Activated B cell treated with CpG ODN at 0.5 μM for 24 hours (primary cell): ENCODE data around the gene WWP2. TPM values are rescaled to one million over a fixed set of nuclear protein-coding genes. Genes with fewer than 3 reads are reported as not detected.
"Not testable (repeated sequence)": the region's sequence is repeated elsewhere in the genome, so short reads cannot be mapped to it uniquely, and the experiment has no call there.

Experiments
- ATAC-seq: fragments of 200-7000 bp; cut with Tn5 transposase; one replicate; pipeline ENCODE4 v1.10.0; 2021; ENCODE audit warnings: low read depth, mild to moderate bottlenecking, moderate library complexity
- CTCF ChIA-PET: fragments of 350-600 bp; sonication (Branson Sonifier 250); formaldehyde crosslinking; loops from one replicate; lab custom pipeline; 2021; ENCODE audit warnings: antibody characterized with exemption; lab: Charles Lee
- POLR2A ChIA-PET: fragments of 350-600 bp; sonication (Branson Sonifier 250); formaldehyde crosslinking; loops from one replicate; lab custom pipeline; 2021; ENCODE audit warnings: antibody characterized with exemption; lab: Charles Lee
- DNase-seq: peaks from one replicate; pipeline ENCODE4 v3.0.0; 2022
- H3K27ac Mint-ChIP-seq: one replicate; pipeline ENCODE4 v1.8.0; 2020; ENCODE audit warnings: mixed read lengths
- H3K27me3 Mint-ChIP-seq: one replicate; pipeline ENCODE4 v1.8.0; 2021; ENCODE audit warnings: mixed read lengths
- H3K36me3 Mint-ChIP-seq: one replicate; pipeline ENCODE4 v1.8.0; 2021; ENCODE audit warnings: low read depth, mixed read lengths
- H3K4me1 Mint-ChIP-seq: one replicate; pipeline ENCODE4 v1.8.0; 2021; ENCODE audit warnings: mixed read lengths
- H3K4me3 Mint-ChIP-seq: one replicate; pipeline ENCODE4 v1.8.0; 2020; ENCODE audit warnings: mild to moderate bottlenecking, mixed read lengths
- H3K9me3 Mint-ChIP-seq: one replicate; pipeline ENCODE4 v1.8.0; 2020; ENCODE audit warnings: mixed read lengths
- CTCF ChIP-seq: fragments of 200-600 bp; IDR thresholded peaks from one replicate; pipeline ENCODE4 v1.8.0; 2022; ENCODE audit warnings: antibody characterized with exemption, mild to moderate bottlenecking
- intact Hi-C: fragments of 100-400 bp; cut with micrococcal nuclease; formaldehyde crosslinking; loops from one replicate; pipeline ENCODE4 v1.15.1; 2024
- total RNA-seq: library from RNA; stranded (reverse); gene quantifications from 2 replicates; pipeline ENCODE4 v1.2.3, GENCODE V29; 2022

WWP2 gene
- total RNA-seq, 1 donor from 2014 or later = 80.8 TPM

GRCh38 chr16:69940676-69941075 lies 178.5 kb downstream of the WWP2 start:
- Mint-ChIP-seq H3K9me3 (no peaks in the 10 kb centered on the region), H3K27me3 (no peaks in the 10 kb centered on the region), H3K4me1 (no peaks in the 10 kb centered on the region), H3K4me3 (no peak overlapping the region), H3K27ac (no peak overlapping the region), H3K36me3 (peaks cover 58% of the 10 kb centered on the region)
- ATAC-seq (no peak), DNase-seq (no peak)
- intact Hi-C loops = no loop called here
- ChIA-PET POLR2A (no interaction called here), CTCF (no interaction called here)
- TF ChIP-seq CTCF = no peak

- Mint-ChIP-seq H3K36me3 (peaks cover 50% of the 10 kb centered on the region), H3K4me1 (no peaks in the 10 kb centered on the region), H3K4me3 (no peak overlapping the region), H3K9me3 (no peaks in the 10 kb centered on the region), H3K27me3 (no peaks in the 10 kb centered on the region), H3K27ac (no peak overlapping the region)
- intact Hi-C loops = no loop called here
- no peak for DNase-seq
- POLR2A ChIA-PET = no interaction called here
- ATAC-seq = no peak
- TF ChIP-seq CTCF = no peak
- CTCF ChIA-PET = no interaction called here
Measured at GRCh38 chr16:69941251-69942098, 179.3 kb downstream of the WWP2 start.

GRCh38 chr16:69942099-69942491 lies 180.0 kb downstream of the WWP2 start:
- no peak overlapping the region for H3K27ac Mint-ChIP-seq
- H3K27me3 Mint-ChIP-seq = no peaks in the 10 kb centered on the region
- TF ChIP-seq CTCF = no peak
- H3K4me3 Mint-ChIP-seq = no peak overlapping the region
- intact Hi-C loops = no loop called here
- no peak for ATAC-seq
- POLR2A ChIA-PET = no interaction called here
- no peaks in the 10 kb centered on the region for H3K9me3 Mint-ChIP-seq
- peaks cover 44% of the 10 kb centered on the region for H3K36me3 Mint-ChIP-seq
- DNase-seq = no peak
- CTCF ChIA-PET = no interaction called here
- no peaks in the 10 kb centered on the region for H3K4me1 Mint-ChIP-seq

- H3K9me3 Mint-ChIP-seq = no peaks in the 10 kb centered on the region
- no peak overlapping the region for H3K4me3 Mint-ChIP-seq
- ChIA-PET POLR2A (no interaction called here), CTCF (no interaction called here)
- DNase-seq = no peak
- peaks cover 38% of the 10 kb centered on the region for H3K36me3 Mint-ChIP-seq
- H3K27me3 Mint-ChIP-seq = no peaks in the 10 kb centered on the region
- no peaks in the 10 kb centered on the region for H3K4me1 Mint-ChIP-seq
- no peak for ATAC-seq
- H3K27ac Mint-ChIP-seq = no peak overlapping the region
- intact Hi-C loops = no loop called here
- TF ChIP-seq CTCF = no peak
Measured at GRCh38 chr16:69942627-69943170, 180.6 kb downstream of the WWP2 start.

- POLR2A ChIA-PET, H3K4me3 Mint-ChIP-seq, H3K4me1 Mint-ChIP-seq, DNase-seq, H3K9me3 Mint-ChIP-seq, H3K27me3 Mint-ChIP-seq, ATAC-seq, CTCF ChIA-PET, intact Hi-C loops, H3K27ac Mint-ChIP-seq: not testable (repeated sequence)
- H3K36me3 Mint-ChIP-seq = peaks cover 33% of the 10 kb centered on the region
Measured at GRCh38 chr16:69943241-69944036, 181.3 kb downstream of the WWP2 start.

- ATAC-seq, H3K4me1 Mint-ChIP-seq, H3K36me3 Mint-ChIP-seq, intact Hi-C loops, POLR2A ChIA-PET, H3K27ac Mint-ChIP-seq, H3K27me3 Mint-ChIP-seq, DNase-seq, CTCF ChIA-PET, H3K9me3 Mint-ChIP-seq, H3K4me3 Mint-ChIP-seq: not testable (repeated sequence)
Measured at GRCh38 chr16:69950411-69950810, 188.3 kb downstream of the WWP2 start.

GRCh38 chr16:69951017-69951671 lies 189.0 kb downstream of the WWP2 start, which contains the start of gene CLEC18A:
CLEC18A (plus strand) TSS chr16:69951334; CDS start chr16:69951367, 33 bp downstream.
- POLR2A ChIA-PET = not testable (repeated sequence)

GRCh38 chr16:69951672-69952031 lies 189.5 kb downstream of the WWP2 start:
- CTCF ChIA-PET, H3K27ac Mint-ChIP-seq, H3K9me3 Mint-ChIP-seq, H3K27me3 Mint-ChIP-seq, POLR2A ChIA-PET, DNase-seq, intact Hi-C loops, H3K36me3 Mint-ChIP-seq, H3K4me1 Mint-ChIP-seq, H3K4me3 Mint-ChIP-seq, ATAC-seq: not testable (repeated sequence)

More at GRCh38 chr16:69951017-69951671, 189.0 kb downstream of the WWP2 start, which contains the start of gene CLEC18A:
- H3K27me3 Mint-ChIP-seq, CTCF ChIA-PET, H3K4me1 Mint-ChIP-seq, H3K4me3 Mint-ChIP-seq, DNase-seq, intact Hi-C loops, H3K27ac Mint-ChIP-seq, H3K36me3 Mint-ChIP-seq, H3K9me3 Mint-ChIP-seq, ATAC-seq: not testable (repeated sequence)
